ELF-1 (cell line): ENCODE measurements around the gene CASP3.
A peak's percentile ranks its signal among the peaks of the same experiment; 100 is the strongest.
"Not testable (repeated sequence)": the region's sequence is repeated elsewhere in the genome, so short reads cannot be mapped to it uniquely, and the experiment has no call there.

Experiments used
- DNase-seq: peaks from one replicate; pipeline ENCODE4 v3.0.0-alpha.2; 2016; ENCODE audit warnings: low read depth, low spot score

CASP3 gene

GRCh38 chr4:184664445-184665210, 15.4 kb upstream of the CASP3 start:
- peak; percentile 44 for DNase-seq

DNA sequence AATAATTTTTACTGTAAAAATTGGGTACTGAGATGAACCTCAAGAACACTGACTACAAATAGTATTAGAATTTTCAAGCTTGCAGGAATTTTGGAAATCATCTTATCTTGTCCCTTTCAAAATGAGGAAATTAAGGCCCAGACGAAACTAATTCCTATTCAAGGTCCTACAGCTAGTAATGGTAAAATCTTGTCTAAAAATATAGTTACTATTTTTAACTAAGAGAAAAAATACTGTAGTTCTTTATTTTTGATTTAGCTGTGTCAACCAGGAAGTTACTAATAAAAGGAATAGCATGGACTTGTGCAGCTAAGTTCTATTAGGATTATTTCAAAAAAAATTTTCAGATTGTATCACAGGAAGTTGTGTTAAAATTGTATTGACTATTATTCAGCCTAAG, 13.0 kb upstream of the CASP3 start:
- no peak for DNase-seq

- no peak for DNase-seq
These were observed 11.7 kb upstream of the CASP3 start for GRCh38 chr4:184660978-184661377.

DNA sequence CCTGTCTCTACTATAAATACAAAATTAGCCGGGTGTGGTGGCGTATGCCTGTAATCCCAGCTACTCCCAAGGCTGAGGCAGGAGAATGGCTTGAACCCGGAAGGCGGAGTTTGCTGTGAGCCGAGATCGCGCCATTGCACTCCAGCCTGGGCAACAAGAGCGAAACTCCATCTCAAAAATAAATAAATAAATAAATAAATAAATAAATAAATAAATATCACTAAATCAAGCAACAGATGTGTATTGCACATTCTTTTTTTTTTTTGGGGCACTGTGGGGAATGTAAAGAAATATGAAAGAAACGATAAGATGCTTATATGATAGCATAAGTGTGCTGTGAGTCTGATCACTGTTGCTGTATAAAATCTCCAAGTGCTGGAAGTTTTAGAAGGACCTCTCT, 8.6 kb upstream of the CASP3 start:
- not testable (repeated sequence) for DNase-seq

DNA sequence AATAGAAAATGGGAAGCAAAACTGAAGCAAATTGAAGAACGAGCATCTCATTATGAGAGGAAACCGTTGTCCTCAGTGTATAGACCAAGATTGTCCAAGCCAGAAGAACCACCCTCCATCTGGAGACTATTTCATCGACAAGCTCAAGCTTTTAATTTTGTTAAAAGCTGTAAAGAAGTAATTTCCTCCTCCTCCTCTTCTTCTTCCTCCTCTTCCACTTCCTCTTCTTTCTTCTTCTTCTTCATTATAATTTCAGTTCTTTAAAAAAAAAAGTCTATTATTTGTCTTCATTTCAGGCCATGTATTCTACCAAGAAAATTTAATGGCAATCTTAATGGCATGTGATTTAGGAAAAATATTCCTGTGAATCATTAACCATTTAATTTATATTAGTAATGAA, 7.9 kb upstream of the CASP3 start:
- DNase-seq: no peak

- DNase-seq: no peak
These were observed 6.9 kb upstream of the CASP3 start for GRCh38 chr4:184655889-184656869.

GRCh38 chr4:184653650-184654049, 4.4 kb upstream of the CASP3 start:
- DNase-seq: no peak

DNA sequence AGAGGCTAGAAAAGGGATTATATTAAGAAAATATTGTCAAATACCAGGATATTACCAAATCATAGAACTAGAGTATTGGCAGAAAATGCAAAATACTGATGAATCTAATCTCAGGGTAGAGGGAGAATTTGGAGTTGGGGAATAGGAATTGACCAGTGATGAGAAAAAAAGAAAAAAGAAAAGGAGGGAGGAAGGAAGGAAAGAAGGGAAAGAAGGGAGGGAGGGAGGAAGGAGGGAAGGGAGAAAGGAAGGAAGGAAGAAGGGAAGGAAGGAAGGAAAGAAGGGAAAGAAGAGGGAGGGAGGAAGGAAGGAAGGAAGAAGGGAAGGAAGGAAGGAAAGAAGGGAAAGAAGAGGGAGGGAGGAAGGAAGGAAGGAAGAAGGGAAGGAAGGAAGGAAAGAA, 3.4 kb upstream of the CASP3 start:
- not testable (repeated sequence) for DNase-seq

- peak; percentile 28 for DNase-seq
These were observed 2.7 kb upstream of the CASP3 start for GRCh38 chr4:184651899-184652298.

DNA sequence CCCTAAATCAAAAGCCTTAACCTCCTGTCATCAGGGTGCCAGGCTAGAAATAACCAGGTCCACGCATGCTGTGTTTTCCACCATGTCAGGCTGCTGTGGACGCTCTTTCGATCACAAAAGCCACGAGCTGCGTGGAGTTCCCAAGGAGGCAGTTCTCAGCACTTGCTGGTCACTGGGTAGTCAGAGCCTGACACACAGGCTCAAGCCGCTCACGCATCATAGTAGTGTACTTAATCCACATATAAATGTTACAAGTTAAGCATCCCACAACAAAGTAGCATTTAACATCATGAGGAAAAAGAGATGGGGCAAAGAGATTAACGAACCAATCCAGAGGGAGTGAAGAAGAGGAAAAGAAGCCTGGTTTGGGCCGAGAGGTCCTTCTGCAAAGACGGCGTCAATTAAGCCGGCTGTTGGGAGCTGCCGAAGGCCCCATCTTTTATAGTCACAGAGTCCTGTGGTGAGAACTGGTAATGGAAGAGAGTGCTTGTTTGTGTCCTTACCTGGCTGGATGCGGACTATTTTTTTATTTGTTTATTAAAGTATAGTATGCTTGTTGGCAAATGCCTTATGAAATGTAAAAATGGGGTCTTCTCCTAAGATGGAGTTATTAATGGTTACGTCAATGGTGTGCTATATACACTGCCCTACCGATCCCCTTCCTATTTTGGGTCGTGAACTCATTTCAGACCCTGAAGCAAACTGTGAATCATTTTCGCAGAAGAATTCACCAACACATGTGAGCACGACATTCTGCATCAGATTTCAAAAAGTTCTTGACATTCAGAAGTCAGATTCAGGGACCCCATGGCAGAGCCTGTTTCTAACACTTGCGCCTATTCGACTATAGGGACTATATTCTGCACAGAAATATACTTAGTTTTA, 966 bp upstream of the CASP3 start:
- DNase-seq: peak; percentile 71

GRCh38 chr4:184648313-184649025, 778 bp downstream of the CASP3 start:
- DNase-seq: peak; percentile 81

DNA sequence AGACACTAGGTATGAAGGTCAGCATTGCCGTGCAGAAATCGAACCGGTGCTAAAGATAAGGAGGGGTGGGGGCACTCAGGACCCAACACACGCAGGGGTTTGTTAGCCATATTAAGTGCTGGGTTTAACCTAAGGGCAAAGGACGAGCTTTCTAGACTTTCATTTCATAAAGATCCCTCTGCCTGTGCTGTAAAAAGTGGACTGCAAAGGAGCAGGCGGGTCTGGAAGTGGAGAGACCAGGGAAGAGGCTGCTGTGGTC, 1.3 kb downstream of the CASP3 start:
- DNase-seq: no peak

DNA sequence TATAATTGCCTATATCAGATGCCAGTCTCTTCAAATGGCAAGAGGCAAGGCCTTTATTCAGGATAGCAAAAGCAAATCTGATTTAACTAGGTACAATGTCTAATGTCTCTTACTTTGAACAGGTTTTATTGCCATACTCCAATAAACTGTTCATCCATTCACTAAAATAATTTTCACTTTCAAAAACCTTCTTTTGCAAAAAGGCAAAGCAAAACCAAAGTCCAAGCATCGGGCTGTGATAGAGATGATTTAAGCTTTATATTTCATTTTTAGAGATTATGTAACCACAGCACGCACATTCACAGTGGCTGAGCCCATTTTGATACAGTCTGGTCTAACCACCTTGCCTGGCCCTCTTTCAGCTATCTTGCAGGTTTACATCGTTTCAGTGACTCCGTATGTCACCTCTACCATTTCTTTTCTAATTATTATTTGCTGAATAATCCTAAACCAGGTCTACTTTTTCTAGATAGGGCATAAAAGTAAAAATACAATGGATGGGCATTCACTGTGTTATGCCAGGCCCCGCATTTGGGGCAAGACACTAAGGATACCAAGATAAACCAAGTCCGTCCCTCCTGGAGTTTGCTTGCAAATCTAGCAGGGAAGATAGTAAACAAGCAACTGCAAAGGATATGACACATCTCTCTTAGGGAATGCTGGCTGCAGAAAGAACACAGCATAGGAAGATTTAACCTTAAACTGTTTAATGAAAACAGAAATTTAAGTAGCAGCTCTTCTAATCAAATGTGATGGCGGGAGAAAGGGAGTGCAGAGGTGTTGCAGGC, 1.8 kb downstream of the CASP3 start:
- DNase-seq: no peak

DNA sequence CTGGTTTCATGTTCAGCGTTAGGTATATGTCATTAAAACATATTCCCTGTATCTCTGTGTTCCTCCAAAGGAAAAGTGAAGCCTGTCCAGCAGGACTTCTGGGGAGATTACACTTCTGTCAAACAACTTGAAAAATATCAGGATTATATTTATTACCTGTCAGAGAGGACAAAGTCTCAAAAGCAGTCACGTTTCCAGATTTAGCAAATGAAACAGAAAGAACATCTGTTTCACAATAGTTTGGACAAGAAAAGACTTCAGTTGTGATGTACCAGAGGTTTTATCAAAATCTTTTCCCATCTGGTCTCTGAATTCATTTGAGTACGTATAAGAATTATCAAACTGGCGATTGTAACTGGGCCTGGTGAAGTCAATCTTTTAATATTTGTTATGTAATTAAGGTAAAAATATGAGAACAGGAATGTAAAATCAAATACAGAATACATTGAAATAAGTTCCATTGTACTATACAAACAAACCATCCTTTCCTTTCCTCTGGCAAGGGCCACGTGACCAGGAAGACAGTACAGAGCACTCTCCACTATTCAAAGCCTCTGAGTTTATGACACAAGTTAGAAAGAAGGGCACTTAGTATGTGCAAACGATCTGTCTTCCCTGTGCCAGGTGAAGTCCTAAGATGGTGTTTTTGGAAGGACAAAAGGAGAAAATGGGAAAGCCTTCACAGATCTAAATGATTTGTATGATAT, 3.2 kb downstream of the CASP3 start:
- no peak for DNase-seq

GRCh38 chr4:184644553-184645307, 4.5 kb downstream of the CASP3 start:
- no peak for DNase-seq

DNA sequence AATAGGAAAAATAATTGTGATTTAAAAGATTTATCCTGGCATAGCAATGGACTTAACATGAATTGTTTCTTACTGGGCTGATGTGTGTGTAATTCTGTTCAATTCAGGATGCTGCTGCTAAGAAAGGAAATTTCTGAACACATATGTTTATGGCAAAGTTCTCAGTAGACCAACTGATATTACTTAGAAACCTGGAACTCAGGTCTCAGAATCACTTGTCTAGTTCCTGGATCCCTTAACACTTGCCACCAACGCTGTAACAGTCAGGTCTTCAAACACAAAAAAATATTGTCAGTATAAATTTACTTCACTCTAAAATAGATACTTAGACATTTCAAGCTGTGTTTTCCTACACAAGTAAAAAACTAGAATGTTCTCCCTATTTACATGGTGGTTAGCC, 5.5 kb downstream of the CASP3 start:
- no peak for DNase-seq

DNA sequence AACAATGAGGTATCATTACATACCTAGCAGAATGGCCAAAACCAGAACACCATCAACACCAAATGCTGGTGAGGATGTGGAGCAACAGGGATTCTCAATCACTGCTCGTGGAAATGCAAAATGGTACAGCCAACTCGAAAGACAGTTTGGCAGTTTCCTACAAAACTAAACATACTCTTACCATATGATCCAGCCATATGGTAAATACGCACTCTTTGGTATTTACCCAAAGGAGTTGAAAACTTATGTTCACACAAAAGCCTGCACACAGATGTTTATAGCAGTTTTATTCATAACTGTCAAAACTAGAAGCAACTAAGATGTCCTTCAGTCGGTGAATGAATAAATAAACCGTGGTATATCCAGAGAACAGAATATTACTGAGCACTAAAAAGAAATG, 7.8 kb downstream of the CASP3 start:
- no peak for DNase-seq

- DNase-seq: no peak
These were observed 8.2 kb downstream of the CASP3 start for GRCh38 chr4:184641022-184641421.

DNA sequence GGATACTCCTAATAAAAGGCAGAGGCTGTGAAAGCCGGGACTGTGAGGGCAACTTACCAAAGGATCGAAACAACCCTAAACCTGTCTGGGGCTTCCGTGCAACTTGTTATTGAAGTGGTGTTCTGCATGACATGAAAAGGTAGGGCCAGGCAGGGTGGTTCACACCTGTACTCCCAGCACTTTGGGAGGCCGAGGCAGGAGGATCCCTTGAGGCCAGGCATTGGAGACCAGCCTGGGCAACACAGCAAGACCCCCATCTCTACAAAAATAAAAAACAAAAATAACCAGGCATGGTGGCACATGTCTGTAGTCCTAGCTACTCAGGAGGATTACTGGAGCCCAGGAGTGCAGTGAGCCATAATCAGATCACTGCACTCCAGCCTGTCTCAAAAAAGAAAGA, 12.3 kb downstream of the CASP3 start:
- no peak for DNase-seq
